H1 (cell line): Measurements from ENCODE around the gene ADAMTS13. TPM values are rescaled to one million over a fixed set of nuclear protein-coding genes. Genes with fewer than 3 reads are reported as not detected.

Experiments
- CTCF ChIA-PET: fragments of 300-600 bp; sonication (Branson Sonifier 250); formaldehyde crosslinking; loops from one replicate; lab custom pipeline; 2021; ENCODE audit not compliant: partially characterized antibody; lab: Charles Lee
- POLR2A ChIA-PET: fragments of 300-600 bp; sonication (Branson Sonifier 250); formaldehyde crosslinking; loops from one replicate; lab custom pipeline; 2021; ENCODE audit warnings: inconsistent platforms; ENCODE audit not compliant: partially characterized antibody; lab: Charles Lee
- DNase-seq, 2 experiments: peaks; one replicate each; pipeline versions ENCODE4 v3.0.0 to v3.0.0-alpha.2; 2010 to 2022; ENCODE audit warnings: low spot score in 2 of 2, low read depth in 1 of 2, mixed read lengths in 1 of 2
- FAIRE-seq: peaks from 2 replicates; lab custom pipeline; 2011; peaks lifted over from hg19 to GRCh38; lab: Jason Lieb, UNC
- H2AFZ ChIP-seq: 2 replicates; pipeline ENCODE4 v1.8.1; 2012; ENCODE audit warnings: low read length, inconsistent platforms
- H2AK5ac ChIP-seq: 2 replicates; pipeline ENCODE4 v1.6.1; 2013; ENCODE audit warnings: low read depth, low read length
- H2BK120ac ChIP-seq: replicated peaks from 2 replicates; pipeline ENCODE3; 2013; ENCODE audit warnings: low read depth, low read length, inconsistent platforms
- H2BK12ac ChIP-seq: 2 replicates; pipeline ENCODE4 v1.6.1; 2013; ENCODE audit warnings: low read depth, low read length
- H2BK15ac ChIP-seq: 2 replicates; pipeline ENCODE4 v1.6.1; 2013; ENCODE audit warnings: low read length
- H2BK20ac ChIP-seq: 2 replicates; pipeline ENCODE4 v1.6.1; 2013; ENCODE audit warnings: low read length
- H2BK5ac ChIP-seq: 2 replicates; pipeline ENCODE4 v1.6.1; 2013; ENCODE audit warnings: low read depth, low read length
- H3K14ac ChIP-seq: 2 replicates; pipeline ENCODE4 v1.6.1; 2013; ENCODE audit warnings: inconsistent platforms; ENCODE audit not compliant: insufficient read length
- H3K18ac ChIP-seq: 2 replicates; pipeline ENCODE4 v1.6.1; 2013; ENCODE audit warnings: low read length; ENCODE audit errors: extremely low read depth
- H3K23ac ChIP-seq: 2 replicates; pipeline ENCODE4 v1.6.1; 2013; ENCODE audit warnings: inconsistent platforms; ENCODE audit not compliant: insufficient read length
- H3K23me2 ChIP-seq: 2 replicates; pipeline ENCODE4 v1.6.1; 2013; ENCODE audit warnings: low read depth, low read length
- H3K27ac ChIP-seq: 2 replicates; pipeline ENCODE4 v1.6.1; 2011; ENCODE audit warnings: low read depth, low read length, inconsistent platforms
- H3K27me3 ChIP-seq, 4 experiments: replicated peaks in 1 of 4; 1 replicate in 1 of 4; 2 replicates in 3 of 4; pipeline versions ENCODE4 v1.6.1 to v1.8.1; 2011 to 2013; ENCODE audit warnings: low read length in 3 of 4, mild to moderate bottlenecking in 3 of 4, inconsistent platforms in 2 of 4, mixed read lengths in 2 of 4, moderate library complexity in 1 of 4; ENCODE audit not compliant: control insufficient read depth in 3 of 4, insufficient read depth in 3 of 4; ENCODE audit errors: extremely low read depth in 1 of 4
- H3K36me3 ChIP-seq, 4 experiments: 2 replicates each; pipeline versions ENCODE4 v1.6.1 to v1.8.1; 2011 to 2013; ENCODE audit warnings: mild to moderate bottlenecking in 4 of 4, low read length in 3 of 4, moderate library complexity in 2 of 4, control low read depth in 1 of 4, inconsistent platforms in 1 of 4; ENCODE audit not compliant: insufficient read depth in 4 of 4, control insufficient read depth in 2 of 4
- H3K4ac ChIP-seq: replicated peaks from 2 replicates; pipeline ENCODE3; 2013; ENCODE audit warnings: low read length, low read depth, mixed read lengths, inconsistent platforms; ENCODE audit not compliant: insufficient read length
- H3K4me1 ChIP-seq, 4 experiments: replicated peaks in 1 of 4; 1 replicate in 1 of 4; 2 replicates in 3 of 4; pipeline versions ENCODE4 v1.6.1 to v1.8.1; 2011 to 2013; ENCODE audit warnings: low read length in 3 of 4, inconsistent platforms in 2 of 4, mixed read lengths in 1 of 4; ENCODE audit not compliant: insufficient read depth in 4 of 4, control insufficient read depth in 3 of 4
- H3K4me2 ChIP-seq, 2 experiments: 2 replicates each; pipeline versions ENCODE4 v1.6.1 to v1.8.1; 2011 to 2013; ENCODE audit warnings: low read depth in 2 of 2, low read length in 2 of 2, control low read depth in 1 of 2, inconsistent platforms in 1 of 2, mild to moderate bottlenecking in 1 of 2; ENCODE audit not compliant: insufficient read depth in 1 of 2
- H3K4me3 ChIP-seq, 4 experiments: fragments of 200-600, 300-600 bp in 1 of 4; sonication (generic), shearing (Covaris generic), sonication (Bioruptor Twin) in 1 of 4; 2 replicates each; pipeline versions ENCODE4 v1.5.1 to v1.8.1; 2011 to 2016; ENCODE audit warnings: low read length in 4 of 4, low read depth in 3 of 4, control low read depth in 2 of 4, inconsistent platforms in 2 of 4, mild to moderate bottlenecking in 2 of 4, mixed read lengths in 1 of 4, moderate library complexity in 1 of 4; ENCODE audit not compliant: insufficient read depth in 2 of 4; ENCODE audit errors: extremely low read depth in 1 of 4
- H3K56ac ChIP-seq: replicated peaks from 2 replicates; pipeline ENCODE3; 2013; ENCODE audit warnings: low read depth, mild to moderate bottlenecking, mixed read lengths, low read length, inconsistent platforms; ENCODE audit not compliant: insufficient read length
- H3K79me1 ChIP-seq: 2 replicates; pipeline ENCODE4 v1.6.1; 2013; ENCODE audit warnings: low read depth, low read length, control low read depth
- H3K79me2 ChIP-seq, 2 experiments: 2 replicates each; pipeline versions ENCODE4 v1.6.1 to v1.8.1; 2012 to 2013; ENCODE audit warnings: low read length in 2 of 2, mild to moderate bottlenecking in 2 of 2, inconsistent platforms in 1 of 2; ENCODE audit not compliant: insufficient read depth in 2 of 2, control insufficient read depth in 1 of 2
- H3K9ac ChIP-seq, 4 experiments: replicated peaks in 1 of 4; 1 replicate in 1 of 4; 2 replicates in 3 of 4; pipeline versions ENCODE4 v1.6.1 to v1.8.1; 2011 to 2013; ENCODE audit warnings: low read depth in 3 of 4, low read length in 3 of 4, control low read depth in 2 of 4, mild to moderate bottlenecking in 2 of 4, moderate library complexity in 2 of 4, inconsistent platforms in 1 of 4; ENCODE audit errors: extremely low read depth in 1 of 4
- H3K9me3 ChIP-seq, 2 experiments: 2 replicates each; pipeline versions ENCODE4 v1.6.1 to v1.8.1; 2012 to 2013; ENCODE audit warnings: mild to moderate bottlenecking in 2 of 2, moderate library complexity in 2 of 2, control low read depth in 1 of 2, inconsistent platforms in 1 of 2, low read depth in 1 of 2, low read length in 1 of 2, mixed read lengths in 1 of 2; ENCODE audit not compliant: insufficient read depth in 2 of 2
- H4K20me1 ChIP-seq, 2 experiments: replicated peaks in 1 of 2; 2 replicates each; pipeline versions ENCODE3 to v1.8.1; 2011 to 2013; ENCODE audit warnings: inconsistent platforms in 2 of 2, low read length in 2 of 2, mild to moderate bottlenecking in 1 of 2; ENCODE audit not compliant: insufficient read depth in 2 of 2, control insufficient read depth in 1 of 2
- H4K5ac ChIP-seq: 2 replicates; pipeline ENCODE4 v1.6.1; 2013; ENCODE audit warnings: low read length, low read depth, mixed read lengths, inconsistent platforms; ENCODE audit not compliant: insufficient read length
- H4K8ac ChIP-seq: 2 replicates; pipeline ENCODE4 v1.8.0; 2013; ENCODE audit warnings: mild to moderate bottlenecking, moderate library complexity, low read length, inconsistent platforms; ENCODE audit not compliant: insufficient read depth; ENCODE audit errors: extremely low read depth
- H4K91ac ChIP-seq: replicated peaks from 2 replicates; pipeline ENCODE3; 2013; ENCODE audit warnings: low read length, mixed read lengths, inconsistent platforms; ENCODE audit not compliant: insufficient read length
- RFX5 ChIP-seq: IDR thresholded peaks from 2 replicates; pipeline ENCODE4 v1.6.1; 2011; ENCODE audit warnings: low read depth, low read length, improper control_type of control experiment, borderline replicate concordance
- WGBS, 2 experiments: shearing (Covaris generic) in 1 of 2; methylation state at CpG; one replicate each; pipeline versions ENCODE4 v1.1.6 to v1.1.7; 2013 to 2015; ENCODE audit warnings: low lambda C conversion rate in 2 of 2, mixed read lengths in 2 of 2, inconsistent platforms in 1 of 2, low coverage in 1 of 2, missing lambda C conversion rate in 1 of 2; ENCODE audit not compliant: insufficient replicate concordance in 2 of 2, insufficient coverage in 1 of 2, insufficient read length in 1 of 2; ENCODE audit errors: extremely low coverage in 1 of 2, missing lambda C conversion rate in 1 of 2; 5-methylcytosine and 5-hydroxymethylcytosine counted together
- polyA plus RNA-seq, 7 experiments: library from polyadenylated mRNA; depleted of rRNA in 3 of 7; stranded (reverse) in 5 of 7; unstranded in 2 of 7; fragments of >200 nt in 5 of 7; fragments of 200-250 nt in 2 of 7; gene quantifications; 1 replicate in 5 of 7; 2 replicates in 1 of 7; 4 replicates in 1 of 7; pipeline versions ENCODE4 v1.2.1 to v1.2.3, GENCODE V29; 2011 to 2013; ENCODE audit warnings: missing spikeins in 2 of 7, mixed read lengths in 2 of 7
- total RNA-seq: library from RNA; stranded (reverse); fragmentation: NEBNext Ultra II Directional; extraction: Animal tissue kit (Norgen Biotek cat#: 25700); gene quantifications from 2 replicates; pipeline ENCODE4 v1.2.1, GENCODE V29; 2021
- TF ChIP-seq, protein P1 (sequence below): IDR thresholded peaks from 2 replicates; pipeline ENCODE4 v1.6.1; 2012; ENCODE audit warnings: inconsistent platforms

ADAMTS13 gene
- total and polyA plus RNA-seq, 2 of the 8 experiments (the other 6 are each of a cell fraction or from before 2014, with no cell fraction given): 4.4 to 5.8 TPM

DNA sequence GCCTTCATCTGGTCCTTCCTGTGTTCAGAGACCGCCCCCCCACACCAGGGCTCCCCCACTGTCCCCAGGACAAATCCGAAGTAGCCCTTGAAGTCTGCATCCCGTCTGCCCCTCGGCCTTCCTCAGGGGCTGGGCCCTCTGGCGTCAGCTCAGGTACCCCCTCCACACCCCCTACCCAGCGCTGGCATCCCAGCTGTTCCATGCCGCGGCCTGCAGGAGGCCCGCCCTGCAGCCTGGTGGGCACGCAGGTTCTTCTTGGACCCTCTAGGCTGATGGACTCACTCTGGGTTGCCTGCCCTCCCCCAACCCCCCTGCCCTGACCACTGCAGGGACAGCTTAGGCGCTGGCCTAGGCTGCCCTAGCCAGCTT is 50.1 kb downstream of the ADAMTS13 start:
- Histone ChIP-seq H3K23ac (no peak overlapping the region), H3K4me3 (no peak overlapping the region), H4K20me1 (peaks cover 4 to 32% of the 10 kb centered on the region in 2 experiments), H4K91ac (no peak overlapping the region), H3K79me2 (no peaks in the 10 kb centered on the region; a peak in 1 of 4 replicates), H4K8ac (no peak overlapping the region), H3K9ac (no peak overlapping the region), H4K5ac (no peak overlapping the region), H2BK120ac (no peak overlapping the region), H3K56ac (no peak overlapping the region), H3K27me3 (no peaks in the 10 kb centered on the region), H3K79me1 (no peaks in the 10 kb centered on the region; the same call in none of the 2 replicates), H3K18ac (no peak overlapping the region), H2AFZ (no peak overlapping the region), H2BK15ac (no peak overlapping the region), H2BK12ac (no peak overlapping the region), H3K27ac (no peak overlapping the region), H3K14ac (no peak overlapping the region), H2AK5ac (no peak overlapping the region), H3K4me1 (no peaks in the 10 kb centered on the region; a peak in 2 of 7 replicates), H3K4me2 (no peak overlapping the region), H3K4ac (no peak overlapping the region), H3K9me3 (no peaks in the 10 kb centered on the region), H3K36me3 (peaks cover 0 to 26% (median 6%) of the 10 kb centered on the region in 4 experiments; a peak in 5 of 8 replicates), H3K23me2 (no peaks in the 10 kb centered on the region), H2BK5ac (no peak overlapping the region; the same call in 1 of the 2 replicates), H2BK20ac (no peak overlapping the region)
- ChIA-PET CTCF (interaction anchor here (0.6 to 1.9 kb wide), 5 partner anchors 9 to 30 kb away, joined by 3 to 6 read pairs (median 4); no protein-coding TSS in a partner anchor), POLR2A (interaction anchor here (0.6 to 1.0 kb wide), 3 partner anchors 9 to 53 kb away, joined by 3 to 6 read pairs (median 3); no protein-coding TSS in a partner anchor)
- FAIRE-seq (no peak), DNase-seq (no peak)
- TF ChIP-seq, protein P1, sequence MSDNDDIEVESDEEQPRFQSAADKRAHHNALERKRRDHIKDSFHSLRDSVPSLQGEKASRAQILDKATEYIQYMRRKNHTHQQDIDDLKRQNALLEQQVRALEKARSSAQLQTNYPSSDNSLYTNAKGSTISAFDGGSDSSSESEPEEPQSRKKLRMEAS: no peak
- TF ChIP-seq RFX5: no peak
- 95% methylated on average over 10 of the region's 11 CpGs; no CpG with 5 or more reads in 1 of the 2 experiments for WGBS, 2 experiments
